GM12873 (cell line): ENCODE data around the gene UBE2V1.

Experiments
- CTCF ChIP-seq: IDR thresholded peaks from 2 replicates; pipeline ENCODE4 v1.5.1; 2012; ENCODE audit warnings: low read depth, mild to moderate bottlenecking, moderate library complexity, low read length, control low read depth; ENCODE audit not compliant: insufficient read depth; ENCODE audit errors: missing control alignments

Gene UBE2V1

GRCh38 chr20:50066161-50066834 is 46.7 kb downstream of the UBE2V1 start:
- TF ChIP-seq CTCF = no peak

GRCh38 chr20:50065325-50065615 is 47.7 kb downstream of the UBE2V1 start:
- no peak for TF ChIP-seq CTCF

GRCh38 chr20:50062006-50062838 is 50.7 kb downstream of the UBE2V1 start:
- no peak for TF ChIP-seq CTCF

GRCh38 chr20:50061151-50062005 is 51.6 kb downstream of the UBE2V1 start:
- no peak for TF ChIP-seq CTCF

GRCh38 chr20:50058662-50059402 is 54.1 kb downstream of the UBE2V1 start:
- no peak for TF ChIP-seq CTCF

GRCh38 chr20:50057714-50058053 is 55.3 kb downstream of the UBE2V1 start:
- TF ChIP-seq CTCF = no peak
